ENCODE data around the gene LRBA.
"Not testable (repeated sequence)": the region's sequence is repeated elsewhere in the genome, so short reads cannot be mapped to it uniquely, and the experiment has no call there.

DNA sequence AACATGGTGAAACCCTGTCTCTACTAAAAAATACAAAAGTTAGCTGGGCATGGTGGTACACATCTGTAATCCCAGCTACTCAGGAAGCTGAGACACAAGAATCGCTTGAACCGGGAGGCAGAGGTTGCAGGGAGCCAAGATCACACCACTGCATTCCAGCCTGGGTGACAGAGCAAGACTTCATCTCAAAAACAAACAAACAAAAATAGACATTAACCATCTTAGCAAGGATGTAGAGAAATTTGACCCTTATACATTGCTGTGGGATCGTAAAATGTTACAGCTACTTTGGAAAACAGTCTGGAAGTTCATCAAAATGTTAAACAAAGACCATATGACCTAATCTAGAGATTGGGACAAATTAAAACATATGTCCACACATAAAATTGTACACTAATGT, 96.5 kb downstream of the LRBA start:
- TF ChIP-seq, protein P1, sequence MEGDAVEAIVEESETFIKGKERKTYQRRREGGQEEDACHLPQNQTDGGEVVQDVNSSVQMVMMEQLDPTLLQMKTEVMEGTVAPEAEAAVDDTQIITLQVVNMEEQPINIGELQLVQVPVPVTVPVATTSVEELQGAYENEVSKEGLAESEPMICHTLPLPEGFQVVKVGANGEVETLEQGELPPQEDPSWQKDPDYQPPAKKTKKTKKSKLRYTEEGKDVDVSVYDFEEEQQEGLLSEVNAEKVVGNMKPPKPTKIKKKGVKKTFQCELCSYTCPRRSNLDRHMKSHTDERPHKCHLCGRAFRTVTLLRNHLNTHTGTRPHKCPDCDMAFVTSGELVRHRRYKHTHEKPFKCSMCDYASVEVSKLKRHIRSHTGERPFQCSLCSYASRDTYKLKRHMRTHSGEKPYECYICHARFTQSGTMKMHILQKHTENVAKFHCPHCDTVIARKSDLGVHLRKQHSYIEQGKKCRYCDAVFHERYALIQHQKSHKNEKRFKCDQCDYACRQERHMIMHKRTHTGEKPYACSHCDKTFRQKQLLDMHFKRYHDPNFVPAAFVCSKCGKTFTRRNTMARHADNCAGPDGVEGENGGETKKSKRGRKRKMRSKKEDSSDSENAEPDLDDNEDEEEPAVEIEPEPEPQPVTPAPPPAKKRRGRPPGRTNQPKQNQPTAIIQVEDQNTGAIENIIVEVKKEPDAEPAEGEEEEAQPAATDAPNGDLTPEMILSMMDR (conservative IDR thresholded peaks at IDR 0.05 in 1 of 2, IDR thresholded peaks at IDR 0.05 in 1 of 2; ENCODE audit: low read depth in 1 of 2, low read length in 2 of 2): not testable (repeated sequence)
- TF ChIP-seq EZH2 (IDR thresholded peaks at IDR 0.05; ENCODE audit: low read length, missing control alignments): not testable (repeated sequence)

Measured in fibroblast of lung (primary cell).